MCF 10A (cell line): Measurements from ENCODE around the gene ASB6. TPM values are rescaled to one million over a fixed set of nuclear protein-coding genes. Genes with fewer than 3 reads are reported as not detected.
A peak's percentile ranks its signal among the peaks of the same experiment; 100 is the strongest.
"Not testable (repeated sequence)": the region's sequence is repeated elsewhere in the genome, so short reads cannot be mapped to it uniquely, and the experiment has no call there.

Experiments
- BruUV-seq: library from RNA; stranded (reverse); fragments of 400-500 nt; replicated peaks from 2 replicates; lab custom pipeline; 2021; lab: Mats Ljungman, UMichigan
- CTCF ChIA-PET: fragments of 300-600 bp; sonication (Branson Sonifier 250); formaldehyde crosslinking; extraction: SDS; loops from one replicate; lab custom pipeline; 2021; ENCODE audit warnings: antibody characterized with exemption, inconsistent platforms; lab: Yijun Ruan, JAX
- POLR2A ChIA-PET: fragments of 300-600, 350-650 bp; sonication (Branson Sonifier 250); formaldehyde crosslinking; extraction: SDS; loops from one replicate; lab custom pipeline; 2020; ENCODE audit warnings: antibody characterized with exemption, inconsistent platforms; lab: Yijun Ruan, JAX
- DNase-seq: peaks from one replicate; pipeline ENCODE4 v3.0.0-alpha.2; 2018; ENCODE audit not compliant: unreplicated experiment
- H3K27ac Mint-ChIP-seq: one replicate; pipeline ENCODE4 v1.8.0; 2022; ENCODE audit warnings: mild to moderate bottlenecking, low read depth, mixed read lengths; ENCODE audit not compliant: unreplicated experiment
- H3K27me3 Mint-ChIP-seq: one replicate; pipeline ENCODE4 v1.8.0; 2022; ENCODE audit warnings: mixed read lengths; ENCODE audit not compliant: insufficient read depth, unreplicated experiment
- H3K36me3 Mint-ChIP-seq: one replicate; pipeline ENCODE4 v1.8.0; 2022; ENCODE audit warnings: mild to moderate bottlenecking, moderate library complexity, mixed read lengths; ENCODE audit not compliant: insufficient read depth, unreplicated experiment
- H3K4me1 Mint-ChIP-seq: one replicate; pipeline ENCODE4 v1.8.0; 2022; ENCODE audit warnings: mixed read lengths; ENCODE audit not compliant: insufficient read depth, unreplicated experiment
- H3K4me3 Mint-ChIP-seq: one replicate; pipeline ENCODE4 v1.8.0; 2022; ENCODE audit warnings: mild to moderate bottlenecking, moderate library complexity, mixed read lengths; ENCODE audit not compliant: unreplicated experiment
- H3K9me3 Mint-ChIP-seq: one replicate; pipeline ENCODE4 v1.8.0; 2022; ENCODE audit warnings: mixed read lengths; ENCODE audit not compliant: unreplicated experiment
- intact Hi-C: fragments of 100-400 bp; cut with micrococcal nuclease; formaldehyde crosslinking; loops from 2 replicates; pipeline ENCODE4 v1.14.1; 2022
- total RNA-seq: library from RNA; stranded (reverse); gene quantifications from 2 replicates; pipeline ENCODE4 v1.2.3, GENCODE V29; 2022
- TF ChIP-seq, protein P1 (sequence below): fragments of 200-600 bp; IDR thresholded peaks from one replicate; pipeline ENCODE4 v1.8.0; 2022; ENCODE audit warnings: antibody characterized with exemption, mild to moderate bottlenecking; ENCODE audit not compliant: unreplicated experiment

ASB6 gene
- total RNA-seq, 1 experiment from 2014 or later, result 14.4 TPM

DNA sequence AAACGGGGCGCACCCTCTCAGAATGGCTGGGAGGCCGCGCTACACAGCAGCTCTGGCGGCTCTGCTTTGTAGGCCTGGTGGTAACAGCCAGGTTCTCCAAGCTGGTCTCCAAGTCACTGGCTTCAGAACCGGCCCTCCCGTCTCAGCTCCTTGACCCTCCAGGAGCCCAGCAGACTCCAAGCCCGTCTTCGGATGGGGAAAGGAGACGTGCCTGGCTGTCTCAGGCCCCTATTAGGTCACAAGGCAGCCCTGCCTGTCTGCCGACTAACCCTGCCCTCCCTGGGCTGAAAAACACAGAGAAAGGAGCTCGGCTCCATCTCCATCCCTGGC is 2.2 kb downstream of the ASB6 start:
- ChIA-PET CTCF (interaction anchor here (0.7 to 6.0 kb wide), 13 partner anchors 10 to 1318 kb away, joined by 3 to 45 read pairs (median 3); no protein-coding TSS in a partner anchor), POLR2A (interaction anchor here (0.5 to 6.5 kb wide), 7 partner anchors 11 to 738 kb away, joined by 3 to 55 read pairs (median 4); partner anchors contain the start of gene NTMT1)
- Mint-ChIP-seq H3K27me3 (no peaks in the 10 kb centered on the region), H3K9me3 (no peaks in the 10 kb centered on the region), H3K36me3 (peaks cover 24% of the 10 kb centered on the region), H3K27ac (no peak overlapping the region), H3K4me3 (peak overlapping the region; percentile 87), H3K4me1 (peaks cover 8% of the 10 kb centered on the region)
- intact Hi-C loops, result no loop called here
- BruUV-seq, result no TSS peak
- no peak for DNase-seq
- TF ChIP-seq, protein P1, sequence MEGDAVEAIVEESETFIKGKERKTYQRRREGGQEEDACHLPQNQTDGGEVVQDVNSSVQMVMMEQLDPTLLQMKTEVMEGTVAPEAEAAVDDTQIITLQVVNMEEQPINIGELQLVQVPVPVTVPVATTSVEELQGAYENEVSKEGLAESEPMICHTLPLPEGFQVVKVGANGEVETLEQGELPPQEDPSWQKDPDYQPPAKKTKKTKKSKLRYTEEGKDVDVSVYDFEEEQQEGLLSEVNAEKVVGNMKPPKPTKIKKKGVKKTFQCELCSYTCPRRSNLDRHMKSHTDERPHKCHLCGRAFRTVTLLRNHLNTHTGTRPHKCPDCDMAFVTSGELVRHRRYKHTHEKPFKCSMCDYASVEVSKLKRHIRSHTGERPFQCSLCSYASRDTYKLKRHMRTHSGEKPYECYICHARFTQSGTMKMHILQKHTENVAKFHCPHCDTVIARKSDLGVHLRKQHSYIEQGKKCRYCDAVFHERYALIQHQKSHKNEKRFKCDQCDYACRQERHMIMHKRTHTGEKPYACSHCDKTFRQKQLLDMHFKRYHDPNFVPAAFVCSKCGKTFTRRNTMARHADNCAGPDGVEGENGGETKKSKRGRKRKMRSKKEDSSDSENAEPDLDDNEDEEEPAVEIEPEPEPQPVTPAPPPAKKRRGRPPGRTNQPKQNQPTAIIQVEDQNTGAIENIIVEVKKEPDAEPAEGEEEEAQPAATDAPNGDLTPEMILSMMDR, result no peak

DNA sequence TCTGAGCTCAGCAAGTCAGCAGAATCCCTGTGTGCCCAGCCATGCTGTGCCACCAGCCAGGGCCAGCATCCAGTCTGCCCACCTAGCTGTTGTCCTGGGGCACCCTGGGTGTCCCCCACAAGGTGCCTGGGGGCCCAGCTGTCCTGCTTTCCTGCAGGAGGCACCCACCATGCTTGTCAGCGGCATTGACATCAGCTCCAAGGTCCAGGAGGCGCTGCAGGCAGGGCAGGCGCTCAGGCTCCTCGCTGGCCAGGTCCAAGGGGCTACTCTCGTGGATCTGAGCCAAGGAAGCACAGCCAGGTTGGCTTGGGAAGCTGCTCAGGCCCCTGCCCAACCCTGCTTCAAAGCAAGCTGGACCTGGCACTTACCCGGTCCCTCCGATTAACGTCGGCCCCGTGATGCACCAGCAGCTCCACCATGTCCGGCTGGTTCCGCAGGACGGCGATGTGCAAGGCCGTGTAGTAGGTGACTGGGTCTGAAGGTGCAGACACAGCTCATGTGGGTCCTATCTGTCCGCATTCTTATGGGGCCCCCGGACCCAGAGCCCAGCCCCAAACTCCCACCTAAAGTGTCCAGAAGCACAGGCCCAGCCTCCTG is 2.8 kb downstream of the ASB6 start:
- no peak for DNase-seq
- intact Hi-C loops, result no loop called here
- H3K9me3 Mint-ChIP-seq, result no peaks in the 10 kb centered on the region
- H3K27ac Mint-ChIP-seq, result no peak overlapping the region
- H3K27me3 Mint-ChIP-seq, result no peaks in the 10 kb centered on the region
- H3K36me3 Mint-ChIP-seq, result peaks cover 30% of the 10 kb centered on the region
- ChIA-PET CTCF (interaction anchor here (0.6 to 3.5 kb wide), 10 partner anchors 9 to 499 kb away, joined by 3 to 23 read pairs (median 3); no protein-coding TSS in a partner anchor), POLR2A (interaction anchor here (0.6 to 6.5 kb wide), 7 partner anchors 10 to 737 kb away, joined by 3 to 55 read pairs (median 3); partner anchors contain the start of gene NTMT1)
- BruUV-seq, result no TSS peak
- TF ChIP-seq, protein P1, result no peak
- H3K4me3 Mint-ChIP-seq, result no peak overlapping the region
- H3K4me1 Mint-ChIP-seq, result peaks cover 8% of the 10 kb centered on the region

- intact Hi-C loops, result no loop called here
- peaks cover 42% of the 10 kb centered on the region for H3K36me3 Mint-ChIP-seq
- H3K9me3 Mint-ChIP-seq, result no peaks in the 10 kb centered on the region
- no peak for DNase-seq
- ChIA-PET CTCF (interaction anchor here (0.5 to 1.5 kb wide), 4 partner anchors 13 to 292 kb away, joined by 3 to 5 read pairs (median 4); no protein-coding TSS in a partner anchor), POLR2A (interaction anchor here (0.7 to 6.5 kb wide), 2 partner anchors 9 to 151 kb away, joined by 3 to 55 read pairs; partner anchors contain the start of gene NTMT1)
- H3K27me3 Mint-ChIP-seq, result no peaks in the 10 kb centered on the region
- TF ChIP-seq, protein P1, result no peak
- H3K4me3 Mint-ChIP-seq, result no peak overlapping the region
- TSS peak; percentile 10 for BruUV-seq
- no peak overlapping the region for H3K27ac Mint-ChIP-seq
- peaks cover 8% of the 10 kb centered on the region for H3K4me1 Mint-ChIP-seq
Measured at GRCh38 chr9:129637673-129638439, 4.1 kb downstream of the ASB6 start.

- intact Hi-C loops, result no loop called here
- CTCF ChIA-PET, result interaction anchor here (0.7 to 1.5 kb wide), 2 partner anchors 13 to 194 kb away, joined by 3 to 4 read pairs; no protein-coding TSS in a partner anchor
- no peaks in the 10 kb centered on the region for H3K27me3 Mint-ChIP-seq
- no peak for DNase-seq
- POLR2A ChIA-PET, result interaction anchor here (0.6 to 6.5 kb wide), 2 partner anchors 8 to 152 kb away, joined by 3 to 55 read pairs; partner anchors contain the start of gene NTMT1
- no peaks in the 10 kb centered on the region for H3K9me3 Mint-ChIP-seq
- no peak overlapping the region for H3K27ac Mint-ChIP-seq
- peaks cover 8% of the 10 kb centered on the region for H3K4me1 Mint-ChIP-seq
- H3K4me3 Mint-ChIP-seq, result no peak overlapping the region
- TF ChIP-seq, protein P1, result no peak
- H3K36me3 Mint-ChIP-seq, result peaks cover 49% of the 10 kb centered on the region
- BruUV-seq, result no TSS peak
Measured at GRCh38 chr9:129637102-129637501, 4.8 kb downstream of the ASB6 start.

DNA sequence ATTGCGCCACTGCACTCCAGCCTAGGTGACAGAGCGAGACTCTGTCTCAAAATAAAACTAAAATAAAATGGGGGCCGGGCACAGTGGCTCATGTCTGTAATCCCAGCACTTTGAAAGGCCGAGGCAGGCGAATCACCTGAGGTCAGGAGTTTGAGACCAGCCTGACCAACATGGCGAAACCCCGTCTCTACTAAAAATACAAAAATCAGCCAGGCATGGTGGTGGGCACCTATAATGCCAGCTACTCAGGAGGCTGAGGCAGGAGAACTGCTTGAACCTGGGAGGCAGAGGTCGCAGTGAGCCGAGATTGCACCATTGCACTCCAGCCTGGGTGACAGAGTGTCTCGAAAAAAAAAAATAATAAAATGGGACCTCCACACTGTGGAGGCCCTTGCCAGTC is 5.6 kb downstream of the ASB6 start:
- H3K27ac Mint-ChIP-seq, intact Hi-C loops, CTCF ChIA-PET, H3K9me3 Mint-ChIP-seq, H3K4me3 Mint-ChIP-seq, H3K27me3 Mint-ChIP-seq, DNase-seq, BruUV-seq: not testable (repeated sequence)
- Mint-ChIP-seq H3K4me1 (peaks cover 13% of the 10 kb centered on the region), H3K36me3 (peaks cover 49% of the 10 kb centered on the region)
- POLR2A ChIA-PET, result interaction anchor here (6.5 kb wide), 1 partner anchor 8 kb away, joined by 55 read pairs; the partner anchor contains the start of gene NTMT1
